ENCODE measurements around the gene ARHGAP19. TPM values are rescaled to one million over a fixed set of nuclear protein-coding genes. Genes with fewer than 3 reads are reported as not detected.

Gene ARHGAP19
- total RNA-seq, 3 donors from 2014 or later, result 6.4 to 34.4 (median 14.4) TPM

GRCh38 chr10:97228775-97229157 is 63.7 kb downstream of the ARHGAP19 start:
- Histone ChIP-seq H3K27me3 (no peaks in the 10 kb centered on the region), H3K27ac (no peak overlapping the region), H3K4me3 (no peak overlapping the region), H3K36me3 (no peaks in the 10 kb centered on the region), H3K9me3 (no peaks in the 10 kb centered on the region), H3K4me1 (no peaks in the 10 kb centered on the region)
- intact Hi-C loops (cut with DNase I; ENCODE audit: low total_unique reads), result no loop called here
- DNase-seq (ENCODE audit: low spot score in 2 of 2), result no peak
- TF ChIP-seq POLR2AphosphoS5 (IDR thresholded peaks at IDR 0.05), result no peak
- no peak for TF ChIP-seq POLR2A (IDR thresholded peaks at IDR 0.05)
- no peak for TF ChIP-seq CTCF (IDR thresholded peaks at IDR 0.05)

- TF ChIP-seq POLR2AphosphoS5 (IDR thresholded peaks at IDR 0.05) (no peak), CTCF (IDR thresholded peaks at IDR 0.05) (no peak), POLR2A (IDR thresholded peaks at IDR 0.05) (no peak)
- H3K36me3 ChIP-seq, result no peaks in the 10 kb centered on the region
- no peaks in the 10 kb centered on the region for H3K9me3 ChIP-seq
- H3K4me3 ChIP-seq, result no peak overlapping the region
- DNase-seq (ENCODE audit: low spot score in 2 of 2), result no peak
- no peaks in the 10 kb centered on the region for H3K27me3 ChIP-seq
- H3K27ac ChIP-seq, result no peak overlapping the region
- H3K4me1 ChIP-seq, result no peaks in the 10 kb centered on the region
- intact Hi-C loops (cut with DNase I; ENCODE audit: low total_unique reads), result no loop called here
Measured at GRCh38 chr10:97228130-97228774, 64.2 kb downstream of the ARHGAP19 start.

GRCh38 chr10:97226398-97226797 is 66.0 kb downstream of the ARHGAP19 start:
- no peaks in the 10 kb centered on the region for H3K9me3 ChIP-seq
- no peak for DNase-seq (ENCODE audit: low spot score in 2 of 2)
- no peaks in the 10 kb centered on the region for H3K4me1 ChIP-seq
- intact Hi-C loops (cut with DNase I; ENCODE audit: low total_unique reads), result no loop called here
- no peaks in the 10 kb centered on the region for H3K27me3 ChIP-seq
- no peak overlapping the region for H3K27ac ChIP-seq
- H3K36me3 ChIP-seq, result no peaks in the 10 kb centered on the region
- TF ChIP-seq POLR2A (IDR thresholded peaks at IDR 0.05) (no peak), CTCF (IDR thresholded peaks at IDR 0.05) (no peak), POLR2AphosphoS5 (IDR thresholded peaks at IDR 0.05) (no peak)
- no peak overlapping the region for H3K4me3 ChIP-seq

- Histone ChIP-seq H3K9me3 (no peaks in the 10 kb centered on the region), H3K27ac (no peak overlapping the region), H3K27me3 (no peaks in the 10 kb centered on the region), H3K36me3 (no peaks in the 10 kb centered on the region), H3K4me1 (no peaks in the 10 kb centered on the region), H3K4me3 (no peak overlapping the region)
- TF ChIP-seq CTCF (IDR thresholded peaks at IDR 0.05), result no peak
- TF ChIP-seq POLR2A (IDR thresholded peaks at IDR 0.05), result no peak
- no peak for TF ChIP-seq POLR2AphosphoS5 (IDR thresholded peaks at IDR 0.05)
- intact Hi-C loops (cut with DNase I; ENCODE audit: low total_unique reads), result no loop called here
- no peak for DNase-seq (ENCODE audit: low spot score in 2 of 2)
Measured at GRCh38 chr10:97224483-97225435, 67.7 kb downstream of the ARHGAP19 start.
